HEK293 (cell line): ENCODE measurements around the gene CNOT9.
"Not testable (repeated sequence)": the region's sequence is repeated elsewhere in the genome, so short reads cannot be mapped to it uniquely, and the experiment has no call there.

Source experiments
- CTCF ChIA-PET: fragments of 350-600 bp; formaldehyde crosslinking; extraction: SDS; loops from one replicate; lab custom pipeline; 2021; ENCODE audit warnings: antibody characterized with exemption; lab: Yijun Ruan, JAX
- POLR2A ChIA-PET: fragments of 300-600 bp; formaldehyde crosslinking; extraction: SDS; loops from one replicate; lab custom pipeline; 2020; ENCODE audit warnings: antibody characterized with exemption, inconsistent platforms; lab: Yijun Ruan, JAX
- H3K27ac ChIP-seq: fragments of 200-500 bp; sonication (Bioruptor generic); 2 replicates; pipeline ENCODE4 v1.5.1; 2014; ENCODE audit warnings: low read depth, low read length, control low read depth, inconsistent platforms; ENCODE audit errors: extremely low read depth
- H3K36me3 ChIP-seq, 2 experiments: fragments of 200-500 bp in 1 of 2; sonication (Bioruptor generic) in 1 of 2; 1 replicate in 1 of 2; 2 replicates in 1 of 2; pipeline ENCODE4 v1.5.1; 2014 to 2017; ENCODE audit warnings: inconsistent platforms in 2 of 2, low read length in 2 of 2; ENCODE audit not compliant: control insufficient read depth in 2 of 2, insufficient read depth in 1 of 2
- H3K4me1 ChIP-seq: fragments of 200-500 bp; sonication (Bioruptor generic); 2 replicates; pipeline ENCODE4 v1.5.1; 2014; ENCODE audit warnings: mild to moderate bottlenecking, low read length, inconsistent platforms; ENCODE audit not compliant: control insufficient read depth, insufficient read depth
- H3K4me3 ChIP-seq: 2 replicates; pipeline ENCODE4 v1.5.1; 2011; ENCODE audit warnings: low read depth, mild to moderate bottlenecking, control low read depth, low read length, moderate library complexity
- H3K9me3 ChIP-seq: fragments of 200-500 bp; sonication (Bioruptor generic); 2 replicates; pipeline ENCODE4 v1.5.1; 2014; ENCODE audit warnings: low read depth, low read length, inconsistent platforms; ENCODE audit not compliant: control insufficient read depth, insufficient read depth
- AEBP2 ChIP-seq: fragments of 450-650 bp; formaldehyde crosslinking; IDR thresholded peaks from 2 replicates; pipeline ENCODE4 v1.5.1; 2016; ENCODE audit warnings: missing biosample characterization, missing genetic modification characterization, borderline replicate concordance
- CTCF ChIP-seq: fragments of 450-650 bp; formaldehyde crosslinking; IDR thresholded peaks from 2 replicates; pipeline ENCODE4 v1.5.1; 2016; ENCODE audit warnings: missing biosample characterization, missing genetic modification characterization
- SETDB1 ChIP-seq: IDR thresholded peaks from one replicate; pipeline ENCODE4 v1.6.1; 2017; ENCODE audit warnings: mild to moderate bottlenecking, low read length, moderate library complexity, mixed read lengths; ENCODE audit not compliant: insufficient read length
- ZBTB49 ChIP-seq: fragments of 450-650 bp; formaldehyde crosslinking; IDR thresholded peaks from 2 replicates; pipeline ENCODE4 v1.5.1; 2016; ENCODE audit warnings: missing biosample characterization, missing genetic modification characterization, low read depth
- ZFHX2 ChIP-seq: fragments of 450-650 bp; formaldehyde crosslinking; conservative IDR thresholded peaks from 2 replicates; pipeline ENCODE4 v1.5.1; 2016; ENCODE audit warnings: missing biosample characterization, missing genetic modification characterization
- ZNF10 ChIP-seq: fragments of 450-650 bp; formaldehyde crosslinking; IDR thresholded peaks from 2 replicates; pipeline ENCODE4 v1.5.1; 2017; ENCODE audit warnings: missing biosample characterization, missing genetic modification characterization
- ZNF112 ChIP-seq: fragments of 450-650 bp; formaldehyde crosslinking; IDR thresholded peaks from 2 replicates; pipeline ENCODE4 v1.5.0; 2017; ENCODE audit warnings: missing biosample characterization, missing genetic modification characterization
- ZNF133 ChIP-seq: fragments of 450-650 bp; formaldehyde crosslinking; IDR thresholded peaks from 2 replicates; pipeline ENCODE4 v1.5.1; 2016; ENCODE audit warnings: missing biosample characterization, missing genetic modification characterization
- ZNF146 ChIP-seq: fragments of 450-650 bp; formaldehyde crosslinking; IDR thresholded peaks from 2 replicates; pipeline ENCODE4 v1.5.1; 2016; ENCODE audit warnings: missing biosample characterization, missing genetic modification characterization
- ZNF16 ChIP-seq: fragments of 450-650 bp; formaldehyde crosslinking; IDR thresholded peaks from 2 replicates; pipeline ENCODE4 v1.5.1; 2016; ENCODE audit warnings: low read depth, missing biosample characterization, missing genetic modification characterization
- ZNF24 ChIP-seq: fragments of 450-650 bp; formaldehyde crosslinking; IDR thresholded peaks from 2 replicates; pipeline ENCODE4 v1.5.1; 2016; ENCODE audit warnings: missing biosample characterization, missing genetic modification characterization
- ZNF280D ChIP-seq: fragments of 450-650 bp; formaldehyde crosslinking; IDR thresholded peaks from 2 replicates; pipeline ENCODE4 v1.5.1; 2016; ENCODE audit warnings: missing biosample characterization, missing genetic modification characterization
- ZNF362 ChIP-seq: fragments of 450-650 bp; formaldehyde crosslinking; IDR thresholded peaks from 2 replicates; pipeline ENCODE4 v1.5.1; 2016; ENCODE audit warnings: missing biosample characterization, missing genetic modification characterization
- ZNF433 ChIP-seq: fragments of 450-650 bp; formaldehyde crosslinking; IDR thresholded peaks from 2 replicates; pipeline ENCODE4 v1.5.1; 2016; ENCODE audit warnings: missing biosample characterization, missing genetic modification characterization, low read depth
- ZNF560 ChIP-seq: fragments of 450-650 bp; formaldehyde crosslinking; IDR thresholded peaks from 2 replicates; pipeline ENCODE4 v1.5.1; 2017; ENCODE audit warnings: missing biosample characterization, missing genetic modification characterization, borderline replicate concordance
- ZNF580 ChIP-seq: fragments of 450-650 bp; formaldehyde crosslinking; IDR thresholded peaks from 2 replicates; pipeline ENCODE4 v1.5.1; 2016; ENCODE audit warnings: missing biosample characterization, missing genetic modification characterization
- ZNF639 ChIP-seq: fragments of 450-650 bp; formaldehyde crosslinking; IDR thresholded peaks from 2 replicates; pipeline ENCODE4 v1.5.1; 2016; ENCODE audit warnings: missing biosample characterization, missing genetic modification characterization
- ZNF792 ChIP-seq: fragments of 450-650 bp; formaldehyde crosslinking; IDR thresholded peaks from 2 replicates; pipeline ENCODE4 v1.5.1; 2016; ENCODE audit warnings: missing biosample characterization, missing genetic modification characterization

Gene CNOT9

GRCh38 chr2:218523651-218524050 lies 45.0 kb upstream of the CNOT9 start:
- Histone ChIP-seq H3K9me3 (no peaks in the 10 kb centered on the region), H3K36me3 (peaks cover 50 to 83% of the 10 kb centered on the region in 2 experiments), H3K27ac (no peak overlapping the region), H3K4me1 (no peaks in the 10 kb centered on the region), H3K4me3 (no peak overlapping the region)
- CTCF ChIA-PET: no interaction called here
- TF ChIP-seq ZNF280D (tag by site-specific recombination): no peak
- peak; percentile 64 for TF ChIP-seq SETDB1
- POLR2A ChIA-PET: no interaction called here

GRCh38 chr2:218528409-218528808 lies 40.2 kb upstream of the CNOT9 start:
- H3K9me3 ChIP-seq, H3K4me1 ChIP-seq, H3K4me3 ChIP-seq, H3K27ac ChIP-seq, CTCF ChIA-PET, POLR2A ChIA-PET: not testable (repeated sequence)
- TF ChIP-seq ZNF146 (tag by site-specific recombination): peak; percentile 51; the same call in 1 of the 2 replicates
- TF ChIP-seq ZNF580 (tag by site-specific recombination): 0 out of 2 replicates have a peak, but pooled peaks have one; percentile 13
- TF ChIP-seq ZNF362 (tag by site-specific recombination): peak; percentile 63; the same call in 1 of the 2 replicates
- peaks cover 60 to 92% of the 10 kb centered on the region in 2 experiments for H3K36me3 ChIP-seq

GRCh38 chr2:218529990-218530389 lies 38.6 kb upstream of the CNOT9 start:
- Histone ChIP-seq H3K4me3 (no peak overlapping the region), H3K9me3 (no peaks in the 10 kb centered on the region), H3K4me1 (no peaks in the 10 kb centered on the region), H3K27ac (no peak overlapping the region), H3K36me3 (peaks cover 58 to 89% of the 10 kb centered on the region in 2 experiments)
- POLR2A ChIA-PET: interaction anchor here (1.2 kb wide), 1 partner anchor 102 kb away, joined by 3 read pairs; no protein-coding TSS in a partner anchor
- CTCF ChIA-PET: interaction anchor here (1.9 kb wide), 1 partner anchor 13 kb away, joined by 4 read pairs; no protein-coding TSS in a partner anchor
- no peak for TF ChIP-seq ZNF112 (tag by site-specific recombination)
- TF ChIP-seq AEBP2 (tag by site-specific recombination): no peak
- TF ChIP-seq ZNF560 (tag by site-specific recombination): no peak
- TF ChIP-seq ZNF133 (tag by site-specific recombination): no peak
- TF ChIP-seq ZNF16 (tag by site-specific recombination): no peak
- TF ChIP-seq ZNF792: no peak
- TF ChIP-seq ZNF24 (tag by site-specific recombination): no peak
- TF ChIP-seq ZBTB49 (tag by site-specific recombination): no peak
- TF ChIP-seq ZNF10 (tag by site-specific recombination): no peak
- TF ChIP-seq ZNF639 (tag by site-specific recombination): no peak
- no peak for TF ChIP-seq CTCF (tag by site-specific recombination)
- no peak for TF ChIP-seq ZNF433
- TF ChIP-seq ZFHX2: no peak
